ENCODE results near the gene PDK1. TPM values are rescaled to one million over a fixed set of nuclear protein-coding genes. Genes with fewer than 3 reads are reported as not detected.

Gene PDK1
- polyA plus RNA-seq, 3 donors = 5.4 to 10.3 (median 9.7) TPM

- Histone ChIP-seq H3K9me3 (replicated peaks in 1 of 2; ENCODE audit: control insufficient read depth in 1 of 2, insufficient read depth in 1 of 2, low read length in 2 of 2) (no peaks in the 10 kb centered on the region), H3K4me3 (replicated peaks in 1 of 3; ENCODE audit: low read depth in 2 of 3, low read length in 3 of 3) (no peak overlapping the region), H3K27ac (ENCODE audit: low read depth in 1 of 2, low read length in 2 of 2) (no peak overlapping the region), H3K9ac (ENCODE audit: insufficient read depth, low read length, poor library complexity, severe bottlenecking) (no peak overlapping the region), H3K36me3 (replicated peaks in 1 of 2; ENCODE audit: control insufficient read depth in 1 of 2, insufficient read depth in 2 of 2, low read length in 2 of 2) (no peaks in the 10 kb centered on the region), H4K20me1 (ENCODE audit: insufficient read depth, low read length) (no peaks in the 10 kb centered on the region), H3K4me2 (replicated peaks; ENCODE audit: extremely low read depth, low read length, poor library complexity, severe bottlenecking) (no peak overlapping the region), H3K4me1 (ENCODE audit: control insufficient read depth in 1 of 2, insufficient read depth in 2 of 2, low read length in 2 of 2) (no peaks in the 10 kb centered on the region), H2AFZ (ENCODE audit: insufficient read depth, low read depth, low read length, poor library complexity, severe bottlenecking) (no peak overlapping the region), H3K79me2 (ENCODE audit: insufficient read depth, low read length) (no peaks in the 10 kb centered on the region), H3K27me3 (ENCODE audit: control insufficient read depth in 2 of 2, insufficient read depth in 2 of 2, low read length in 2 of 2) (no peaks in the 10 kb centered on the region)
- DNase-seq = no peak
- Mint-ChIP-seq H3K36me3 (peaks cover 7 to 16% of the 10 kb centered on the region in 2 donors), H3K27me3 (ENCODE audit: low read depth in 3 of 3) (peaks cover 0 to 1% (median 0%) of the 10 kb centered on the region in 3 donors), H3K4me1 (no peaks in the 10 kb centered on the region), H3K4me3 (no peak overlapping the region), H3K27ac (no peak overlapping the region), H3K9me3 (no peaks in the 10 kb centered on the region)
- 88% methylated on average over 5 of the region's 6 CpGs for WGBS (ENCODE audit: insufficient coverage)
- TF ChIP-seq, protein P1, sequence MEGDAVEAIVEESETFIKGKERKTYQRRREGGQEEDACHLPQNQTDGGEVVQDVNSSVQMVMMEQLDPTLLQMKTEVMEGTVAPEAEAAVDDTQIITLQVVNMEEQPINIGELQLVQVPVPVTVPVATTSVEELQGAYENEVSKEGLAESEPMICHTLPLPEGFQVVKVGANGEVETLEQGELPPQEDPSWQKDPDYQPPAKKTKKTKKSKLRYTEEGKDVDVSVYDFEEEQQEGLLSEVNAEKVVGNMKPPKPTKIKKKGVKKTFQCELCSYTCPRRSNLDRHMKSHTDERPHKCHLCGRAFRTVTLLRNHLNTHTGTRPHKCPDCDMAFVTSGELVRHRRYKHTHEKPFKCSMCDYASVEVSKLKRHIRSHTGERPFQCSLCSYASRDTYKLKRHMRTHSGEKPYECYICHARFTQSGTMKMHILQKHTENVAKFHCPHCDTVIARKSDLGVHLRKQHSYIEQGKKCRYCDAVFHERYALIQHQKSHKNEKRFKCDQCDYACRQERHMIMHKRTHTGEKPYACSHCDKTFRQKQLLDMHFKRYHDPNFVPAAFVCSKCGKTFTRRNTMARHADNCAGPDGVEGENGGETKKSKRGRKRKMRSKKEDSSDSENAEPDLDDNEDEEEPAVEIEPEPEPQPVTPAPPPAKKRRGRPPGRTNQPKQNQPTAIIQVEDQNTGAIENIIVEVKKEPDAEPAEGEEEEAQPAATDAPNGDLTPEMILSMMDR (IDR thresholded peaks at IDR 0.05) = no peak
- intact Hi-C loops (cut with micrococcal nuclease) = no loop called here
Observed at GRCh38 chr2:172614932-172615331, 59.0 kb downstream of the PDK1 start.

DNA sequence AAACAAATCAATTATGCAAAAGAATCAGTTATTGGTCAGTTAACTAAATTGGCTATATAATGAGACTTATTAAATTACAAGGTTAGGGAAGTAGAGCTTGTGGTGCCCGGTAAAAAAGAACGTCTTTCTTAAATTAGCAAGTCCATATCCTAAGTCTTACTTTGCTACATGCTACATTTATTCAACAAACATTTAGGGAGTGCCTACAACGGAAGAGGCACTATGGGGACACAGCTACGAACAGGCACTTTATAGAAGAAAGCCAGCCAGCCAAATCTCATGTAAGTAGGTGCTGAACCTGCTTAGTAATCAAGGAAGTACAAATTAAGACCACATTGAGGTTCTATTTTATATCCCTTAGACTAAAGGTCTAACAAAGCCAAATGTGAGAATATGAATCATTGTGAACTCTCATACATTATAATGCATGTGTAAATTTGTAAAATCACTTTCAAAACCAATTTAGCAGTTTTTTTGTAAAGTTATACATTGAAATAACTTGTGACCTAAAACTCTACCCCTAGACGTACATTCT lies 59.9 kb downstream of the PDK1 start:
- H4K20me1 ChIP-seq (ENCODE audit: insufficient read depth, low read length) = no peaks in the 10 kb centered on the region
- intact Hi-C loops (cut with micrococcal nuclease) = no loop called here
- H3K9me3 ChIP-seq (replicated peaks in 1 of 2; ENCODE audit: control insufficient read depth in 1 of 2, insufficient read depth in 1 of 2, low read length in 2 of 2) = no peaks in the 10 kb centered on the region
- peaks cover 0 to 1% (median 0%) of the 10 kb centered on the region in 3 donors for H3K27me3 Mint-ChIP-seq (ENCODE audit: low read depth in 3 of 3)
- no peaks in the 10 kb centered on the region for H3K4me1 ChIP-seq (ENCODE audit: control insufficient read depth in 1 of 2, insufficient read depth in 2 of 2, low read length in 2 of 2)
- no peaks in the 10 kb centered on the region for H3K27me3 ChIP-seq (ENCODE audit: control insufficient read depth in 2 of 2, insufficient read depth in 2 of 2, low read length in 2 of 2)
- H3K36me3 ChIP-seq (replicated peaks in 1 of 2; ENCODE audit: control insufficient read depth in 1 of 2, insufficient read depth in 2 of 2, low read length in 2 of 2) = no peaks in the 10 kb centered on the region
- TF ChIP-seq, protein P1 (IDR thresholded peaks at IDR 0.05) = no peak
- H3K4me3 ChIP-seq (replicated peaks in 1 of 3; ENCODE audit: low read depth in 2 of 3, low read length in 3 of 3) = no peak overlapping the region
- H3K27ac Mint-ChIP-seq = no peak overlapping the region
- H3K79me2 ChIP-seq (ENCODE audit: insufficient read depth, low read length) = no peaks in the 10 kb centered on the region
- no peak overlapping the region for H3K27ac ChIP-seq (ENCODE audit: low read depth in 1 of 2, low read length in 2 of 2)
- H3K4me3 Mint-ChIP-seq = no peak overlapping the region
- no peak overlapping the region for H3K9ac ChIP-seq (ENCODE audit: insufficient read depth, low read length, poor library complexity, severe bottlenecking)
- H2AFZ ChIP-seq (ENCODE audit: insufficient read depth, low read depth, low read length, poor library complexity, severe bottlenecking) = no peak overlapping the region
- H3K36me3 Mint-ChIP-seq = peaks cover 7 to 10% of the 10 kb centered on the region in 2 donors
- DNase-seq = no peak
- H3K9me3 Mint-ChIP-seq = peaks cover 0 to 1% (median 0%) of the 10 kb centered on the region in 7 donors
- no peak overlapping the region for H3K4me2 ChIP-seq (replicated peaks; ENCODE audit: extremely low read depth, low read length, poor library complexity, severe bottlenecking)
- no peaks in the 10 kb centered on the region for H3K4me1 Mint-ChIP-seq
- no CpG with 5 or more reads among the region's 5 CpGs for WGBS (ENCODE audit: insufficient coverage)

Data from CD14-positive monocyte (primary cell).